ENCODE measurements around the gene ZNF740. TPM values are rescaled to one million over a fixed set of nuclear protein-coding genes. Genes with fewer than 3 reads are reported as not detected.
"Not testable (repeated sequence)": the region's sequence is repeated elsewhere in the genome, so short reads cannot be mapped to it uniquely, and the experiment has no call there.

The ZNF740 gene
- polyA plus RNA-seq, 1 donor, result 82.9 TPM

DNA sequence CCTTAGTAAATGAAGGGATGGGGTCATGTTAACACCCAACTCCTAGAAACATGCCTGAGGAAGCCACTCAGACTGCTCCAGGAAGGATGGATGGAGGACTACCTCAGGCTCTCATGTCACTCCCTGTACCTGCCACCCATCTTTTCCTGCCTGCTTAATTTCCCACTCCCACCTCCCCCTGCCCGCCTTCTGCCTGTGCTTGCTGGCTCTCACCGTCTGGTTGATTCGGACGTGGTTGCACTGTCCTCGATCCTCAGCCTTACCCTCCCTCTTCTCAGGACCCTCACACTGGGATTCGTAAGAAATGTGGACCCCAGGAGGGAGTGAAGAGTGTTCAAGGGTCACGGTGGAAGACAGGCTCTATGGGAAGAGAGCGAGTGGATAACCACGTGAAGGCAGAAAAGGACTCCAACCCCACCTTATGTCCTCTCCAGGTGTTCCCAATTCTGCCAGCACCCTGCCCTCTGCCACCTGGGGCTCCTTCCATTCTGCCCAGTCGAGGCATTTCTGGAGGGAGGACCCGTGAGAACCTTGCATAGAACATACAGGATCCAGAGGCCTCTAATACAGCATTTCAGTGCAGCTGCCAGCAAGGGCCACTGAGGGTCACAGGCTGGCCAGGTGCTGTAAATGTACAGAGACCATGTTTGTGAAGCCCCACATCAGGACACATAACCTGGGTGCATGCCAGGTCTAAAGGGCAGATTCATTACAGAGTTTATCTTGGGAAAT lies 13.6 kb downstream of the ZNF740 start:
- no peak for DNase-seq

DNA sequence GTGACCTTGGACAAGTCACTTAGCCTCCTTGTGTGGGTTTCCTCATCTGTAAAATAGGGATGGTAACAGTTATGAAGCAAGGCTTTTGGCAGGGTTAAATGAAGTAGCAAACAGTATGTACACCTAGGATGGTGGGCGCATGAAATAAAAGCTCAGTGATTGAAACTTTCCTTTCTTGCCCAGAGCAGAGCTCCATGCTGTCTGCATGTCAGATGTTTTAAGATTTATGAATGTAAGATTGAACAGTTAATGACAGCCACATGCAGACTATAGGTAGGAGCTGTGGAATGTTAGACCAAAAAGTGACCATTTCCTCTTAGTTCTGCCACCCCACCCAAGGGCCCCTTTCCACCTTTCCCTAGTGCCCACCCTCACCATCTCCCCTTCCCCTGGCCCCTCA lies 14.5 kb downstream of the ZNF740 start:
- DNase-seq, result no peak

GRCh38 chr12:53195516-53196420 lies 15.2 kb downstream of the ZNF740 start:
- DNase-seq, result no peak

- DNase-seq, result no peak
These were observed 16.0 kb downstream of the ZNF740 start for GRCh38 chr12:53196486-53196885.

GRCh38 chr12:53197011-53197640 lies 16.6 kb downstream of the ZNF740 start:
- no peak for DNase-seq

DNA sequence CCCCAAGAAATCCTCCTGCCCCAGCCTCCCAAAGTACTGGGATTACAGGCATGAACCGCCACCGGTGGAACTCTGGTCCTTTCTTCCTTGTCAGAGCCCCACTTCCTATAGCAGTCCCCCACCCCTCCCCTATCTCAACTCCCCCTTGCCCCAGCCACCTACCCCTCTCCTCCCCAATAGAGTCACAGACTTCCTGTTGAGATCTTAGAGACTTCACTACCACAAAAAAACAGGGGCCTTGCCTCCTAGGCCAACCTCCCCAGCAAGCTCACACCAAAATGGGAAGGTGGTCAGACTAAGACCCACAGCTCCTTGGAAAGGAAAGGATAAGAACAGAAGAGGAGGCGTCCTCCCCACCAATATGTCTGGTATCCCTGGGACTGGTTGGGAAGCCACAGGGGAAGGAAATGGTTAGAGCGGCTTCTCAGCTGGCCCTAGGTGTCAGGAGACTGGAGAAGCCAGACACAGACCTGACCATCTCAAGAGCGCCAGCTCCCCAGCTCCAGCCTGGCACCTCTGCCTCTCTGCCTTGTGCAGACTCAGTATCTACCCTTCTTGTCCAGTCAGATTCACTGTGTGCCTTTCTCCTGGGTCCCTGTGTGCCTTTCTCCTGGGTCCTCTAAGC lies 18.1 kb downstream of the ZNF740 start:
- no peak for DNase-seq

DNA sequence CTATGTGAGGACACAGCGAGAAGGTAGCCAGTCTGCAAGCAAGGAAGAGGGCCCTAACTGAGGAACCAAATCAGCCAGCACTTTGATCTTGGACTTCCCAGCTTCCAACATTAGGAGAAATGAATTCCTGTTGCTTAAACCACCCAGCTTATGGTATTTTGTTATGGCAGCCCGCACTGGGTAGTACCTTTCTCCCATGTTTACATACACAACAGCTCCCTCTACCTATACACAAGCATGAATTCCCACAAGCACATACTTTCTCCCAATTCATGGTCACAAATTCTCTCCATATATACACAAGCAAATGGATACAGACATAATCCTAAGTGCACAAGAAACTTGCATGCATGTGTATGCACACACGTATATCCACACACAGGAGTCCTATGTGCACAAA lies 19.2 kb downstream of the ZNF740 start:
- no peak for DNase-seq

DNA sequence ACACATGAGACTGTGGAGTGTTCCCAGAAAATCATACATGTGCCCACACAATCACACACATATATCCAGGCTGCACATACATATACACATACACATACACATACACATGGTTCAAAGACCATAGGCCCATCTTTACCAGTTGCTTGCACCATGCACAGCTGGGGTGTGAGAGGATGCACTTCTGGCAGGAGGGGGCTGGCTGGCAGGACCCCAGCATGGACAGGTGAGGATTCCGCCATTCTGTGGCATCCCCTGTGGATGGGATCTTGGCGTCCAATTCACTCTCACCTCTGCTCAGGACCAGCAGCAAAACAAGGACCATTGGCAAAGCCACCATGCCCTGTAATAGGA lies 19.6 kb downstream of the ZNF740 start:
- DNase-seq, result no peak

DNA sequence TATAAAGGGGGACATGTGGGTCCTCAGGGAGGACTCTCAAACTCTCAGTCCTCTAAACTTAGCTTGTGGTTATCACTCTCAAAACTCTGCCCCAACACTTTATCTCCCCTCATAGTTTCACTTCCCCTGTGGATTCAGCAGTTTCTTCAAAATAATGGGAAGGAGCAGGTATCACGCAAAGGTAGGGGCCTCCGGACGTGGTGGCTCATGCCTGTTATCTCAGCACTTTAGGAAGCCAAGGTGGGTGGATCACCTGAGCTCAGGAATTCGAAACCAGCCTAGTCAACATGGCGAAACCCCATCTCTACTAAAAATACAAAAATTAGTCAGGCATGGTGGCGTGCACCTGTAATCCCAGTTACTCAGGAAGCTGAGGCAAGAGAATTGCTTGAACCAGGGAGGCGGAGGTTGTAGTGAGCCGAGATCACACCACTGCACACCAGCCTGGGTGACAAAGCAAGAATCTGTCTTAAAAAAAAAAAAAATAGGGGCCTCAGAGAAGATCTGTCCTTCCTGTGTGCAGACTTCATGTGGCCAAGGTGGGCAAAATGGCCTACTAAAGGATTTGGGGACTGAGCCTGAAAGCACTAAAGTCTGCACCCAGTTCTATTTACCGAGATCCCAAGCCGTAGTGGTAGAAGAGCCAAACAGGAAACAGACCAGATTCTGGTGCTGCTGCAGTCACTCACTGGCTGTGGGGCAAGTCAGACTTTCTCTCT lies 20.1 kb downstream of the ZNF740 start:
- DNase-seq, result no peak

GRCh38 chr12:53201177-53201541 lies 20.6 kb downstream of the ZNF740 start:
- no peak for DNase-seq

GRCh38 chr12:53201639-53202038 lies 21.1 kb downstream of the ZNF740 start:
- DNase-seq, result no peak

DNA sequence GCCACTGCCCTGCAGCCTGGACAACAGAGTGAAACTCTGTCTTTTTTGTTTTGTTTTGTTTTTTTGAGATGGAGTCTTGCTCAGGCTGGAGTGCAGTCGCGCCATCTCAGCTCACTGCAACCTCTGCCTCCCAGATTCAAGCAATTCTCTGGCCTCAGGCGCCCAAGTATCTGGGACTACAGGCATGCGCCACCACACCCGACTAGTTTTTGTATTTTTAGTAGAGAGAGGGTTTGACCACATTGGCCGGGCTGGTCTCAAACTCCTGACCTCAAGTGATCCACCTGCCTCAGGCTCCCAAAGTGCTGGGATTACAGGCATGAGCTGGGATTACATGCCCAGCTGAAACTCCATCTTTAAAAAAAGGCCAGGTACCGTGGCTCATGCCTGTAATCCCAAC lies 21.8 kb downstream of the ZNF740 start:
- not testable (repeated sequence) for DNase-seq

DNA sequence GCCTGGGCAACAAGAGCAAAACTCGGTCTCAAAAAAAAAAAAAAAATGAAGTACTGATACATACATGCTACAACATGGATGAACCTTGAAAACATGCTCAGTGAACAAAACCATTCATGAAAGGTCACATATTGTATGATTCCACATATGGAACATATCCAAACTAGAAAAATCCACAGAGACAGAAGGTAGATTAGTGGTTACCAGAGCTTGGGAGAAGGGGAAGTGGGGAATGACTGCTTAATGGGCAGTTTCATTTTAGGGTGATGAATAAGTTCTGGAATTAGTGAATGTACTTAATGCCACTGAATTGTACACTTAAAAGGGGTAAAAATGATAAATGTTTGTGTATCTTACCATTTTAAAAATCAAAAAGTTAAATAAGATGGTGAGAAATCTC lies 23.8 kb downstream of the ZNF740 start:
- no peak for DNase-seq

DNA sequence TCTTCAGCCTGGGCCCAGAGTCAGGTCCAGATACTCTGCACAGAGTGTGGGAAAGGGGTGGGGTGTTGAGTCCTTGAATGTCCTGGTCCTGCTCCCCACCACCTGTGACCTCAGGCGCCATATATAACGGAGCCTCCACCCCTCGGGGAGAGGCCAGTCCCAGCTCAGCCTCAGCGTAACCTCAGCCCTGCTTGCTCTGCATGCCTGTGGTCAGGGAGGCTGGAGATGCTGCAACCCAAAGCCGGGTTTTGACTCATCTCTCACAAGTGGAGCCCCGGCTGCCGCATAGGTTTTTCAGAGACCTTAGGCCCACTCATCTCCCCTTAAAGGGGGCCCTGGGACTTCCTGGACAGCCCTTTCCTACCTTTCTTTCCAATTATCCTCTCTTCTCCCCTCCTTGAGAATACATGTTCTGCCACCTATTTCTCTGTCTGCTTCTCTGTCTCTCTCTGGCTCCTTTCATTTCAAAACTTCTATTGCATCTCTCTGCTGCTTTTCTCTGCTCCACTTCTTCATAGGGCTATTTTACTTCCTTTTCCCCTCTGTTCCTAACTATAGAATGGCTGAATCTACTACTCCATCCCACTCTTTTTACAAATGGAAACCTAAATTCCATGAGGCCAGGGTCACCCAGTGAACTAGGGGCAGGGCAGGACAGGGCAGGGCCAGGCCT lies 25.4 kb downstream of the ZNF740 start:
- DNase-seq, result no peak

GRCh38 chr12:53207042-53207441 lies 26.5 kb downstream of the ZNF740 start, which contains the start of gene ITGB7:
ITGB7 (minus strand) TSS chr12:53207251; CDS start chr12:53200443, 6,808 bp downstream.
- no peak for DNase-seq

DNA sequence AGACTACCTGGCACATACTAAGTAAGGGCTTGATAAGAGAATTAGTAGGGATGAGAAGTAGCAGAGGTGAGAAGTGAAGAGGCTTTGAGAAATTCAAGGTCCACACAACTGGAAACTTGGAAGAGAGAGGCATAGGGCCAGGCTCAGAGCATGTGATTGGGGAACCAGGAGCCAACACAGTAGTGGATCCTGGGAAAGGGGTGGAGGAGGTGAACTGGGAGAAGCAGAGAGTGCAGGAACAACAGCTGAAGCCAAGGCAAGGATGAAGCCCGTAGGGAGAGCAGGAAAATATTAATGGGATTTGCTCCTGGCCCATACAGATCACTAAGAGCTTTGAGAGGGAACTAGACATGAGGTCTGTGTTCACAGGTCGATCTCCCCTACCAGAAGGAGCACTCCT lies 27.9 kb downstream of the ZNF740 start:
- DNase-seq, result no peak

DNA sequence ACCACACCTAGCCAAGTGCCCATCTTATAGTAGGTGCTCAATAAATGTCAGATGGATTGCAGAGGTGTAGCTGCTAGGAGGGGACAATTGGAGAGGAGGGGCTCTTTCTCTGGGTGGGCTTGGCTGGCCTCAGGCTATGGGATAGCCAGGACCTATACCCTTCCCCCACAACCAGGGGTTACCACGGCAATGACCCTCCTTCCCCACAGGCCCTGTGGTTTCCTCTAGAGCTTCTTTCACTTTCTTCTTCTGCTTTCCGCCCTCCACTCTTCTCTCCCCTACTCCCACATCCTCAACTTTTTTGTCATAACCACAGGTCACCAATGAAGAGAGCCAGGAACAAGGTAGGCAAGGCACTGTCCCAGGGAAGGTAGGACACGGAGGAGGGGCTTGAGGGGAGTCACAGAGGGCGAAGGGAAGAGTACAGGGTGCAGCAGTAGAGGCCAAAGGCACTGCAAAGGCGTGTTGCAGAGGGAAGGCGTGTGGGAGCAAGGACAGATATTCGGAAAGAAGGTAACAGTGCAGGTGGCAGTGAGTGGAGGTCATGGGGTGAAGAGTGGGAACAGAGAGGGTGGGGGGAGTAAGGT lies 28.4 kb downstream of the ZNF740 start:
- no peak for DNase-seq

- no peak for DNase-seq
These were observed 30.3 kb downstream of the ZNF740 start for GRCh38 chr12:53210843-53211242.

- no peak for DNase-seq
These were observed 31.2 kb downstream of the ZNF740 start for GRCh38 chr12:53211476-53212381.

GRCh38 chr12:53212931-53213330 lies 32.4 kb downstream of the ZNF740 start:
- no peak for DNase-seq

All from left kidney (tissue), 2 donors.